HepG2 (cell line): ENCODE data around the gene CHD2. TPM values are rescaled to one million over a fixed set of nuclear protein-coding genes. Genes with fewer than 3 reads are reported as not detected.

Experiments
- GATAD1 ChIP-seq: IDR thresholded peaks from 2 replicates; pipeline ENCODE4 v1.6.1; 2016; ENCODE audit warnings: missing genetic modification reagents, missing compliant biosample characterization
- POGZ ChIP-seq: sonication (generic); formaldehyde crosslinking; IDR thresholded peaks from 2 replicates; pipeline ENCODE4 v1.4.0; 2020; ENCODE audit warnings: mild to moderate bottlenecking, missing genetic modification reagents
- ZNF10 ChIP-seq: sonication (generic); formaldehyde crosslinking; IDR thresholded peaks from 2 replicates; pipeline ENCODE4 v1.4.0; 2020; ENCODE audit warnings: mild to moderate bottlenecking, low read depth, missing genetic modification reagents, borderline replicate concordance
- ZNF557 ChIP-seq: sonication (generic); formaldehyde crosslinking; IDR thresholded peaks from 2 replicates; pipeline ENCODE4 v1.4.0; 2020; ENCODE audit warnings: missing genetic modification reagents
- ZNF781 ChIP-seq: sonication (generic); formaldehyde crosslinking; IDR thresholded peaks from 2 replicates; pipeline ENCODE4 v1.5.1; 2020; ENCODE audit warnings: borderline replicate concordance, mild to moderate bottlenecking, missing genetic modification reagents; ENCODE audit errors: not compliant biosample characterization
- ZNF792 ChIP-seq: IDR thresholded peaks from 2 replicates; pipeline ENCODE4 v1.6.1; 2016
- polyA plus RNA-seq, 8 experiments: library from polyadenylated mRNA; depleted of rRNA in 3 of 8; stranded (reverse) in 7 of 8; unstranded in 1 of 8; fragments of >200 nt; fragmentation: Illumina TruSeq in 4 of 8; extraction: Trizol in 4 of 8; gene quantifications; 2 replicates each; pipeline versions ENCODE4 v1.2.1 to v1.2.3, GENCODE V29; 2011 to 2016; ENCODE audit warnings: low read depth in 4 of 8, missing spikeins in 1 of 8, mixed read lengths in 1 of 8; ENCODE audit not compliant: insufficient read depth in 1 of 8
- total RNA-seq, 5 experiments: library from RNA; depleted of rRNA; stranded (reverse); fragments of >200 nt; fragmentation: Illumina TruSeq; extraction: Trizol; gene quantifications; 2 replicates each; pipeline ENCODE4 v1.2.3, GENCODE V29; 2016; ENCODE audit warnings: low read depth in 1 of 5
- TF ChIP-seq, protein P1 (sequence below): sonication (generic); formaldehyde crosslinking; IDR thresholded peaks from 2 replicates; pipeline ENCODE4 v1.4.0; 2020; ENCODE audit warnings: missing genetic modification reagents, borderline replicate concordance
- TF ChIP-seq, protein P2 (sequence below): sonication (generic); formaldehyde crosslinking; IDR thresholded peaks from 2 replicates; pipeline ENCODE4 v1.4.0; 2020; ENCODE audit warnings: mild to moderate bottlenecking, missing genetic modification reagents
- TF ChIP-seq, protein P3 (sequence below): sonication (generic); formaldehyde crosslinking; IDR thresholded peaks from 2 replicates; pipeline ENCODE4 v1.4.0; 2020; ENCODE audit warnings: missing genetic modification reagents, mild to moderate bottlenecking, borderline replicate concordance
- TF ChIP-seq, protein P4 (sequence below): sonication (generic); formaldehyde crosslinking; IDR thresholded peaks from 2 replicates; pipeline ENCODE4 v1.4.0; 2020; ENCODE audit warnings: missing genetic modification reagents
- TF ChIP-seq, protein P5 (sequence below): sonication (generic); formaldehyde crosslinking; IDR thresholded peaks from 2 replicates; pipeline ENCODE4 v1.5.1; 2020; ENCODE audit warnings: mild to moderate bottlenecking, missing genetic modification reagents, moderate library complexity

The CHD2 gene
- total and polyA plus RNA-seq, 2 of the 13 experiments (the other 11 are each of a cell fraction or from before 2014, with no cell fraction given): 54.0 to 54.1 TPM

DNA sequence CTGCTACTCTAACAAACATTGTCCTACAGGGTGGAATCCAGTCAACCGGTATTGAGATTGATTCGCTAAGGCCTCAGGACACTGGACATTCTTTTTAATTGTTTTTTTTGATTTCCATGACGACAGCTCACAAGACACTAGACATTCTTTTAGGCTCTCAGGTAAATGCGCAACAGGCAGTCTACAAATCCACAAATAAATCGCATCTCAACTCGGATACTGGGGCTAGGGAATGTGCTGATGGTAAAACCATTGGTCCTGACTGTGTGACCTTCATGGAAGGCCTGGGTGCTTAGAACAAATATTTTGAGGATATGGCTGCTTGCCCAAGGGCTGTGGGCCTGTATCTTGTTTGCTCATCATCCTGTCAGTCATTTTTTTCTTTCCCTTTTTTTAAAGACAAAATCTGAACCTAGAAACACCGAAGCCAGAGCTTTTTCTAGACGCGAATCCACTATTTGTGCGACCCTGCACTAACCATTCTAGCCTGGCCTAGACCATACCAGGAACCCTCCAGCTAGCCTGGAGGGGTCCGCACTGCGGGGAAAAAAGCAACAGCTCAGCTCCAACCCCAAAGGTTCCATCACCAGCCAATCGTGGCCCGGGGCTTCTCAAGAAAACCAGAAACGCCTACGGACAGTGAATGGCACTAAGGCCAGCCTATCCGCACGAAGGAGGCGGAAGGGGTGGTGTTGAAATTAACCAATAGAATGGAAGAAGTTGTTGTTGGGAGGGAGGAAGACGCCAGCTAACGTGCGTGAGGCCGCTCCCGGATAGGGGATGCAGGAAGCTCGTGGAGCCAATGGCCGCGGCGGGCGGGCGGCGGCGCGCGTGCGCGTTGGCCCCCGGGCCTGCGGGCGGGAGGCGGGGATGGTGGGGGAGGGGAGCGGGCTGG lies 18.1 kb upstream of the CHD2 start (continued):
- TF ChIP-seq ZNF557 (CRISPR knock-in tag) (no peak), ZNF781 (CRISPR knock-in tag) (peak; percentile 42), POGZ (CRISPR knock-in tag) (no peak; the same call in 1 of the 2 replicates), ZNF10 (CRISPR knock-in tag) (no peak), GATAD1 (CRISPR knock-in tag) (no peak), ZNF792 (CRISPR knock-in tag) (peak; percentile 41; the same call in 1 of the 2 replicates)
- TF ChIP-seq, protein P1, sequence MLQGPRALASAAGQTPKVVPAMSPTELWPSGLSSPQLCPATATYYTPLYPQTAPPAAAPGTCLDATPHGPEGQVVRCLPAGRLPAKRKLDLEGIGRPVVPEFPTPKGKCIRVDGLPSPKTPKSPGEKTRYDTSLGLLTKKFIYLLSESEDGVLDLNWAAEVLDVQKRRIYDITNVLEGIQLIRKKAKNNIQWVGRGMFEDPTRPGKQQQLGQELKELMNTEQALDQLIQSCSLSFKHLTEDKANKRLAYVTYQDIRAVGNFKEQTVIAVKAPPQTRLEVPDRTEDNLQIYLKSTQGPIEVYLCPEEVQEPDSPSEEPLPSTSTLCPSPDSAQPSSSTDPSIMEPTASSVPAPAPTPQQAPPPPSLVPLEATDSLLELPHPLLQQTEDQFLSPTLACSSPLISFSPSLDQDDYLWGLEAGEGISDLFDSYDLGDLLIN (CRISPR knock-in tag): no peak
- TF ChIP-seq, protein P2, sequence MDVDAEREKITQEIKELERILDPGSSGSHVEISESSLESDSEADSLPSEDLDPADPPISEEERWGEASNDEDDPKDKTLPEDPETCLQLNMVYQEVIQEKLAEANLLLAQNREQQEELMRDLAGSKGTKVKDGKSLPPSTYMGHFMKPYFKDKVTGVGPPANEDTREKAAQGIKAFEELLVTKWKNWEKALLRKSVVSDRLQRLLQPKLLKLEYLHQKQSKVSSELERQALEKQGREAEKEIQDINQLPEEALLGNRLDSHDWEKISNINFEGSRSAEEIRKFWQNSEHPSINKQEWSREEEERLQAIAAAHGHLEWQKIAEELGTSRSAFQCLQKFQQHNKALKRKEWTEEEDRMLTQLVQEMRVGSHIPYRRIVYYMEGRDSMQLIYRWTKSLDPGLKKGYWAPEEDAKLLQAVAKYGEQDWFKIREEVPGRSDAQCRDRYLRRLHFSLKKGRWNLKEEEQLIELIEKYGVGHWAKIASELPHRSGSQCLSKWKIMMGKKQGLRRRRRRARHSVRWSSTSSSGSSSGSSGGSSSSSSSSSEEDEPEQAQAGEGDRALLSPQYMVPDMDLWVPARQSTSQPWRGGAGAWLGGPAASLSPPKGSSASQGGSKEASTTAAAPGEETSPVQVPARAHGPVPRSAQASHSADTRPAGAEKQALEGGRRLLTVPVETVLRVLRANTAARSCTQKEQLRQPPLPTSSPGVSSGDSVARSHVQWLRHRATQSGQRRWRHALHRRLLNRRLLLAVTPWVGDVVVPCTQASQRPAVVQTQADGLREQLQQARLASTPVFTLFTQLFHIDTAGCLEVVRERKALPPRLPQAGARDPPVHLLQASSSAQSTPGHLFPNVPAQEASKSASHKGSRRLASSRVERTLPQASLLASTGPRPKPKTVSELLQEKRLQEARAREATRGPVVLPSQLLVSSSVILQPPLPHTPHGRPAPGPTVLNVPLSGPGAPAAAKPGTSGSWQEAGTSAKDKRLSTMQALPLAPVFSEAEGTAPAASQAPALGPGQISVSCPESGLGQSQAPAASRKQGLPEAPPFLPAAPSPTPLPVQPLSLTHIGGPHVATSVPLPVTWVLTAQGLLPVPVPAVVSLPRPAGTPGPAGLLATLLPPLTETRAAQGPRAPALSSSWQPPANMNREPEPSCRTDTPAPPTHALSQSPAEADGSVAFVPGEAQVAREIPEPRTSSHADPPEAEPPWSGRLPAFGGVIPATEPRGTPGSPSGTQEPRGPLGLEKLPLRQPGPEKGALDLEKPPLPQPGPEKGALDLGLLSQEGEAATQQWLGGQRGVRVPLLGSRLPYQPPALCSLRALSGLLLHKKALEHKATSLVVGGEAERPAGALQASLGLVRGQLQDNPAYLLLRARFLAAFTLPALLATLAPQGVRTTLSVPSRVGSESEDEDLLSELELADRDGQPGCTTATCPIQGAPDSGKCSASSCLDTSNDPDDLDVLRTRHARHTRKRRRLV: no peak
- TF ChIP-seq, protein P3, sequence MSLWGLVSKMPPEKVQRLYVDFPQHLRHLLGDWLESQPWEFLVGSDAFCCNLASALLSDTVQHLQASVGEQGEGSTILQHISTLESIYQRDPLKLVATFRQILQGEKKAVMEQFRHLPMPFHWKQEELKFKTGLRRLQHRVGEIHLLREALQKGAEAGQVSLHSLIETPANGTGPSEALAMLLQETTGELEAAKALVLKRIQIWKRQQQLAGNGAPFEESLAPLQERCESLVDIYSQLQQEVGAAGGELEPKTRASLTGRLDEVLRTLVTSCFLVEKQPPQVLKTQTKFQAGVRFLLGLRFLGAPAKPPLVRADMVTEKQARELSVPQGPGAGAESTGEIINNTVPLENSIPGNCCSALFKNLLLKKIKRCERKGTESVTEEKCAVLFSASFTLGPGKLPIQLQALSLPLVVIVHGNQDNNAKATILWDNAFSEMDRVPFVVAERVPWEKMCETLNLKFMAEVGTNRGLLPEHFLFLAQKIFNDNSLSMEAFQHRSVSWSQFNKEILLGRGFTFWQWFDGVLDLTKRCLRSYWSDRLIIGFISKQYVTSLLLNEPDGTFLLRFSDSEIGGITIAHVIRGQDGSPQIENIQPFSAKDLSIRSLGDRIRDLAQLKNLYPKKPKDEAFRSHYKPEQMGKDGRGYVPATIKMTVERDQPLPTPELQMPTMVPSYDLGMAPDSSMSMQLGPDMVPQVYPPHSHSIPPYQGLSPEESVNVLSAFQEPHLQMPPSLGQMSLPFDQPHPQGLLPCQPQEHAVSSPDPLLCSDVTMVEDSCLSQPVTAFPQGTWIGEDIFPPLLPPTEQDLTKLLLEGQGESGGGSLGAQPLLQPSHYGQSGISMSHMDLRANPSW: no peak
- TF ChIP-seq, protein P4, sequence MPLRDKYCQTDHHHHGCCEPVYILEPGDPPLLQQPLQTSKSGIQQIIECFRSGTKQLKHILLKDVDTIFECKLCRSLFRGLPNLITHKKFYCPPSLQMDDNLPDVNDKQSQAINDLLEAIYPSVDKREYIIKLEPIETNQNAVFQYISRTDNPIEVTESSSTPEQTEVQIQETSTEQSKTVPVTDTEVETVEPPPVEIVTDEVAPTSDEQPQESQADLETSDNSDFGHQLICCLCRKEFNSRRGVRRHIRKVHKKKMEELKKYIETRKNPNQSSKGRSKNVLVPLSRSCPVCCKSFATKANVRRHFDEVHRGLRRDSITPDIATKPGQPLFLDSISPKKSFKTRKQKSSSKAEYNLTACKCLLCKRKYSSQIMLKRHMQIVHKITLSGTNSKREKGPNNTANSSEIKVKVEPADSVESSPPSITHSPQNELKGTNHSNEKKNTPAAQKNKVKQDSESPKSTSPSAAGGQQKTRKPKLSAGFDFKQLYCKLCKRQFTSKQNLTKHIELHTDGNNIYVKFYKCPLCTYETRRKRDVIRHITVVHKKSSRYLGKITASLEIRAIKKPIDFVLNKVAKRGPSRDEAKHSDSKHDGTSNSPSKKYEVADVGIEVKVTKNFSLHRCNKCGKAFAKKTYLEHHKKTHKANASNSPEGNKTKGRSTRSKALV (CRISPR knock-in tag): no peak
- TF ChIP-seq, protein P5, sequence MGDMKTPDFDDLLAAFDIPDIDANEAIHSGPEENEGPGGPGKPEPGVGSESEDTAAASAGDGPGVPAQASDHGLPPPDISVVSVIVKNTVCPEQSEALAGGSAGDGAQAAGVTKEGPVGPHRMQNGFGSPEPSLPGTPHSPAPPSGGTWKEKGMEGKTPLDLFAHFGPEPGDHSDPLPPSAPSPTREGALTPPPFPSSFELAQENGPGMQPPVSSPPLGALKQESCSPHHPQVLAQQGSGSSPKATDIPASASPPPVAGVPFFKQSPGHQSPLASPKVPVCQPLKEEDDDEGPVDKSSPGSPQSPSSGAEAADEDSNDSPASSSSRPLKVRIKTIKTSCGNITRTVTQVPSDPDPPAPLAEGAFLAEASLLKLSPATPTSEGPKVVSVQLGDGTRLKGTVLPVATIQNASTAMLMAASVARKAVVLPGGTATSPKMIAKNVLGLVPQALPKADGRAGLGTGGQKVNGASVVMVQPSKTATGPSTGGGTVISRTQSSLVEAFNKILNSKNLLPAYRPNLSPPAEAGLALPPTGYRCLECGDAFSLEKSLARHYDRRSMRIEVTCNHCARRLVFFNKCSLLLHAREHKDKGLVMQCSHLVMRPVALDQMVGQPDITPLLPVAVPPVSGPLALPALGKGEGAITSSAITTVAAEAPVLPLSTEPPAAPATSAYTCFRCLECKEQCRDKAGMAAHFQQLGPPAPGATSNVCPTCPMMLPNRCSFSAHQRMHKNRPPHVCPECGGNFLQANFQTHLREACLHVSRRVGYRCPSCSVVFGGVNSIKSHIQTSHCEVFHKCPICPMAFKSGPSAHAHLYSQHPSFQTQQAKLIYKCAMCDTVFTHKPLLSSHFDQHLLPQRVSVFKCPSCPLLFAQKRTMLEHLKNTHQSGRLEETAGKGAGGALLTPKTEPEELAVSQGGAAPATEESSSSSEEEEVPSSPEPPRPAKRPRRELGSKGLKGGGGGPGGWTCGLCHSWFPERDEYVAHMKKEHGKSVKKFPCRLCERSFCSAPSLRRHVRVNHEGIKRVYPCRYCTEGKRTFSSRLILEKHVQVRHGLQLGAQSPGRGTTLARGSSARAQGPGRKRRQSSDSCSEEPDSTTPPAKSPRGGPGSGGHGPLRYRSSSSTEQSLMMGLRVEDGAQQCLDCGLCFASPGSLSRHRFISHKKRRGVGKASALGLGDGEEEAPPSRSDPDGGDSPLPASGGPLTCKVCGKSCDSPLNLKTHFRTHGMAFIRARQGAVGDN (CRISPR knock-in tag): no peak; the same call in 1 of the 2 replicates
